Measurements from ENCODE around the gene GPR18. TPM values are rescaled to one million over a fixed set of nuclear protein-coding genes. Genes with fewer than 3 reads are reported as not detected.
"Not testable (repeated sequence)": the region's sequence is repeated elsewhere in the genome, so short reads cannot be mapped to it uniquely, and the experiment has no call there.

GPR18 gene
- total RNA-seq, 1 experiment from 2014 or later = not detected

GRCh38 chr13:99211421-99212035, 46.7 kb downstream of the GPR18 start:
- Histone ChIP-seq H3K4me2 (ENCODE audit: low read length) (no peak overlapping the region), H4K20me1 (ENCODE audit: insufficient read depth) (peaks cover 5% of the 10 kb centered on the region), H3K79me2 (ENCODE audit: insufficient read depth, low read length) (peaks cover 95% of the 10 kb centered on the region), H3K9ac (ENCODE audit: low read length) (no peak overlapping the region), H3K27me3 (ENCODE audit: insufficient read depth, low read length) (no peaks in the 10 kb centered on the region), H3K4me3 (replicated peaks in 1 of 2; ENCODE audit: low read depth in 1 of 2, low read length in 2 of 2) (no peak overlapping the region), H3K4me1 (ENCODE audit: control insufficient read depth in 1 of 2, insufficient read depth in 2 of 2, low read length in 2 of 2) (peaks cover 0 to 7% of the 10 kb centered on the region in 2 experiments; a peak in 1 of 4 replicates), H2AFZ (ENCODE audit: low read depth, low read length, poor library complexity, severe bottlenecking) (no peak overlapping the region), H3K9me3 (ENCODE audit: control insufficient read depth in 1 of 2, insufficient read depth in 1 of 2, low read depth in 1 of 2, low read length in 2 of 2) (no peaks in the 10 kb centered on the region), H3K27ac (ENCODE audit: low read depth, low read length) (no peak overlapping the region), H3K9me2 (ENCODE audit: insufficient read depth) (no peaks in the 10 kb centered on the region), H3K36me3 (ENCODE audit: control insufficient read depth in 1 of 2, insufficient read depth in 2 of 2, low read length in 2 of 2) (peaks cover 3 to 6% of the 10 kb centered on the region in 2 experiments; a peak in 1 of 4 replicates)
- intact Hi-C loops (cut with micrococcal nuclease) = no loop called here
- ATAC-seq = no peak
- POLR2A ChIA-PET = no interaction called here
- no peak for DNase-seq (ENCODE audit: low read depth, low spot score)
- BruUV-seq (replicated peaks) = no TSS peak
- RAD21 ChIA-PET (ENCODE audit: low non-redundant PET in 1 of 2, low total read pairs in 2 of 2, uncharacterized antibody in 2 of 2, unreplicated experiment in 2 of 2) = no interaction called here
- TF ChIP-seq EZH2 (IDR thresholded peaks at IDR 0.05) (no peak), ATF3 (IDR thresholded peaks at IDR 0.05) (no peak), ZFX (IDR thresholded peaks at IDR 0.05) (no peak), RAD21 (IDR thresholded peaks at IDR 0.05; ENCODE audit: low read depth) (no peak), CBX3 (IDR thresholded peaks at IDR 0.05; ENCODE audit: low read depth) (no peak), MAX (IDR thresholded peaks at IDR 0.05) (no peak), TCF7L2 (IDR thresholded peaks at IDR 0.05; ENCODE audit: borderline replicate concordance, extremely low read depth, insufficient read depth, insufficient read length) (no peak), SIN3A (IDR thresholded peaks at IDR 0.05; ENCODE audit: low read depth) (no peak), EZH2phosphoT487 (IDR thresholded peaks at IDR 0.05; ENCODE audit: borderline replicate concordance) (no peak), ZBTB33 (IDR thresholded peaks at IDR 0.05; ENCODE audit: extremely low read depth, insufficient replicate concordance, low read length) (no peak), CEBPB (IDR thresholded peaks at IDR 0.05; ENCODE audit: low read depth) (no peak), ELF1 (IDR thresholded peaks at IDR 0.05; ENCODE audit: borderline replicate concordance, low read depth) (no peak), SRF (IDR thresholded peaks at IDR 0.05; ENCODE audit: low read depth) (no peak)
- CTCF ChIA-PET = no interaction called here

GRCh38 chr13:99210627-99211026, 47.6 kb downstream of the GPR18 start:
- CTCF ChIA-PET = not testable (repeated sequence)

More at GRCh38 chr13:99210627-99211026, 47.6 kb downstream of the GPR18 start:
- POLR2A ChIA-PET; H3K4me1 ChIP-seq (ENCODE audit: control insufficient read depth in 1 of 2, insufficient read depth in 2 of 2, low read length in 2 of 2); H3K36me3 ChIP-seq (ENCODE audit: control insufficient read depth in 1 of 2, insufficient read depth in 2 of 2, low read length in 2 of 2); RAD21 ChIA-PET (ENCODE audit: low non-redundant PET in 1 of 2, low total read pairs in 2 of 2, uncharacterized antibody in 2 of 2, unreplicated experiment in 2 of 2); H3K27me3 ChIP-seq (ENCODE audit: insufficient read depth, low read length); H3K27ac ChIP-seq (ENCODE audit: low read depth, low read length); intact Hi-C loops (cut with micrococcal nuclease); H3K9ac ChIP-seq (ENCODE audit: low read length); H3K4me3 ChIP-seq (replicated peaks in 1 of 2; ENCODE audit: low read depth in 1 of 2, low read length in 2 of 2); H4K20me1 ChIP-seq (ENCODE audit: insufficient read depth); H3K9me3 ChIP-seq (ENCODE audit: control insufficient read depth in 1 of 2, insufficient read depth in 1 of 2, low read depth in 1 of 2, low read length in 2 of 2); H3K9me2 ChIP-seq (ENCODE audit: insufficient read depth); H3K4me2 ChIP-seq (ENCODE audit: low read length); DNase-seq (ENCODE audit: low read depth, low spot score); BruUV-seq (replicated peaks); H2AFZ ChIP-seq (ENCODE audit: low read depth, low read length, poor library complexity, severe bottlenecking); ATAC-seq: not testable (repeated sequence)
- H3K79me2 ChIP-seq (ENCODE audit: insufficient read depth, low read length) = peaks cover 97% of the 10 kb centered on the region
